Stimulated activated CD4-positive, alpha-beta T cell treated with anti-CD3 and anti-CD28 coated beads, Interleukin-4, amount 100 ng/mL, for 4 hours (primary cell): ENCODE results near the gene FANCD2OS.
"Not testable (repeated sequence)": the region's sequence is repeated elsewhere in the genome, so short reads cannot be mapped to it uniquely, and the experiment has no call there.

Experiments
- DNase-seq, 2 experiments: peaks; one replicate each; pipeline ENCODE4 v3.0.0-alpha.2; 2020

FANCD2OS gene

GRCh38 chr3:10090774-10091173, 17.3 kb downstream of the FANCD2OS start:
- DNase-seq, result not testable (repeated sequence)

GRCh38 chr3:10090179-10090578, 17.9 kb downstream of the FANCD2OS start:
- no peak for DNase-seq

GRCh38 chr3:10088256-10088655, 19.8 kb downstream of the FANCD2OS start:
- DNase-seq, result no peak

GRCh38 chr3:10085738-10086137, 22.3 kb downstream of the FANCD2OS start:
- no peak for DNase-seq

- DNase-seq, result no peak
Measured at GRCh38 chr3:10081871-10082270, 26.2 kb downstream of the FANCD2OS start.

- DNase-seq, result no peak
Measured at GRCh38 chr3:10074666-10075065, 33.4 kb downstream of the FANCD2OS start.

- not testable (repeated sequence) for DNase-seq
Measured at GRCh38 chr3:10070077-10070476, 38.0 kb downstream of the FANCD2OS start.

GRCh38 chr3:10055097-10055496, 53.0 kb downstream of the FANCD2OS start:
- no peak for DNase-seq
